ENCODE data around the gene TLR6.

Gene TLR6

GRCh38 chr4:38876636-38877035 is 20.0 kb upstream of the TLR6 start:
- TF ChIP-seq CTCF (conservative IDR thresholded peaks at IDR 0.05; ENCODE audit: low read length) = no peak
- no peak for DNase-seq (ENCODE audit: low read depth)

GRCh38 chr4:38873290-38873944 is 16.8 kb upstream of the TLR6 start:
- no peak for TF ChIP-seq CTCF (conservative IDR thresholded peaks at IDR 0.05; ENCODE audit: low read length)
- DNase-seq (ENCODE audit: low read depth) = no peak
- H3K4me3 ChIP-seq (ENCODE audit: low read length) = no peak overlapping the region

More at GRCh38 chr4:38876636-38877035, 20.0 kb upstream of the TLR6 start:
- no peak overlapping the region for H3K4me3 ChIP-seq (ENCODE audit: low read length)

- peak; percentile 93 for DNase-seq (ENCODE audit: low read depth)
- TF ChIP-seq CTCF (conservative IDR thresholded peaks at IDR 0.05; ENCODE audit: low read length) = no peak
- H3K4me3 ChIP-seq (ENCODE audit: low read length) = no peak overlapping the region
Measured at GRCh38 chr4:38872620-38873019, 16.0 kb upstream of the TLR6 start.

GRCh38 chr4:38871593-38871992 is 15.0 kb upstream of the TLR6 start:
- no peak overlapping the region for H3K4me3 ChIP-seq (ENCODE audit: low read length)
- peak; percentile 45 for DNase-seq (ENCODE audit: low read depth)
- TF ChIP-seq CTCF (conservative IDR thresholded peaks at IDR 0.05; ENCODE audit: low read length) = no peak

- H3K4me3 ChIP-seq (ENCODE audit: low read length) = peak overlapping the region; percentile 15
Measured at GRCh38 chr4:38870098-38870808, 13.6 kb upstream of the TLR6 start.

GRCh38 chr4:38869511-38869910 is 12.9 kb upstream of the TLR6 start:
- no peak for TF ChIP-seq CTCF (conservative IDR thresholded peaks at IDR 0.05; ENCODE audit: low read length)
- peak; percentile 48 for DNase-seq (ENCODE audit: low read depth)
- peak overlapping the region; percentile 94 for H3K4me3 ChIP-seq (ENCODE audit: low read length)

More at GRCh38 chr4:38870098-38870808, 13.6 kb upstream of the TLR6 start:
- peak; percentile 79 for DNase-seq (ENCODE audit: low read depth)
- no peak for TF ChIP-seq CTCF (conservative IDR thresholded peaks at IDR 0.05; ENCODE audit: low read length)
